H1 (cell line): Measurements from ENCODE around the gene ZNF385D. TPM values are rescaled to one million over a fixed set of nuclear protein-coding genes. Genes with fewer than 3 reads are reported as not detected.

ENCODE experiments used
- CTCF ChIA-PET: fragments of 300-600 bp; sonication (Branson Sonifier 250); formaldehyde crosslinking; loops from one replicate; lab custom pipeline; 2021; ENCODE audit not compliant: partially characterized antibody; lab: Charles Lee
- POLR2A ChIA-PET: fragments of 300-600 bp; sonication (Branson Sonifier 250); formaldehyde crosslinking; loops from one replicate; lab custom pipeline; 2021; ENCODE audit warnings: inconsistent platforms; ENCODE audit not compliant: partially characterized antibody; lab: Charles Lee
- DNase-seq, 2 experiments: peaks; one replicate each; pipeline versions ENCODE4 v3.0.0 to v3.0.0-alpha.2; 2010 to 2022; ENCODE audit warnings: low spot score in 2 of 2, low read depth in 1 of 2, mixed read lengths in 1 of 2
- FAIRE-seq: peaks from 2 replicates; lab custom pipeline; 2011; peaks lifted over from hg19 to GRCh38; lab: Jason Lieb, UNC
- H2AFZ ChIP-seq: 2 replicates; pipeline ENCODE4 v1.8.1; 2012; ENCODE audit warnings: low read length, inconsistent platforms
- H2AK5ac ChIP-seq: 2 replicates; pipeline ENCODE4 v1.6.1; 2013; ENCODE audit warnings: low read depth, low read length
- H2BK120ac ChIP-seq: replicated peaks from 2 replicates; pipeline ENCODE3; 2013; ENCODE audit warnings: low read depth, low read length, inconsistent platforms
- H2BK12ac ChIP-seq: 2 replicates; pipeline ENCODE4 v1.6.1; 2013; ENCODE audit warnings: low read depth, low read length
- H2BK15ac ChIP-seq: 2 replicates; pipeline ENCODE4 v1.6.1; 2013; ENCODE audit warnings: low read length
- H2BK20ac ChIP-seq: 2 replicates; pipeline ENCODE4 v1.6.1; 2013; ENCODE audit warnings: low read length
- H2BK5ac ChIP-seq: 2 replicates; pipeline ENCODE4 v1.6.1; 2013; ENCODE audit warnings: low read depth, low read length
- H3K14ac ChIP-seq: 2 replicates; pipeline ENCODE4 v1.6.1; 2013; ENCODE audit warnings: inconsistent platforms; ENCODE audit not compliant: insufficient read length
- H3K18ac ChIP-seq: 2 replicates; pipeline ENCODE4 v1.6.1; 2013; ENCODE audit warnings: low read length; ENCODE audit errors: extremely low read depth
- H3K23ac ChIP-seq: 2 replicates; pipeline ENCODE4 v1.6.1; 2013; ENCODE audit warnings: inconsistent platforms; ENCODE audit not compliant: insufficient read length
- H3K23me2 ChIP-seq: 2 replicates; pipeline ENCODE4 v1.6.1; 2013; ENCODE audit warnings: low read depth, low read length
- H3K27ac ChIP-seq: 2 replicates; pipeline ENCODE4 v1.6.1; 2011; ENCODE audit warnings: low read depth, low read length, inconsistent platforms
- H3K27me3 ChIP-seq, 4 experiments: replicated peaks in 1 of 4; 1 replicate in 1 of 4; 2 replicates in 3 of 4; pipeline versions ENCODE4 v1.6.1 to v1.8.1; 2011 to 2013; ENCODE audit warnings: low read length in 3 of 4, mild to moderate bottlenecking in 3 of 4, inconsistent platforms in 2 of 4, mixed read lengths in 2 of 4, moderate library complexity in 1 of 4; ENCODE audit not compliant: control insufficient read depth in 3 of 4, insufficient read depth in 3 of 4; ENCODE audit errors: extremely low read depth in 1 of 4
- H3K36me3 ChIP-seq, 4 experiments: 2 replicates each; pipeline versions ENCODE4 v1.6.1 to v1.8.1; 2011 to 2013; ENCODE audit warnings: mild to moderate bottlenecking in 4 of 4, low read length in 3 of 4, moderate library complexity in 2 of 4, control low read depth in 1 of 4, inconsistent platforms in 1 of 4; ENCODE audit not compliant: insufficient read depth in 4 of 4, control insufficient read depth in 2 of 4
- H3K4ac ChIP-seq: replicated peaks from 2 replicates; pipeline ENCODE3; 2013; ENCODE audit warnings: low read length, low read depth, mixed read lengths, inconsistent platforms; ENCODE audit not compliant: insufficient read length
- H3K4me1 ChIP-seq, 4 experiments: replicated peaks in 1 of 4; 1 replicate in 1 of 4; 2 replicates in 3 of 4; pipeline versions ENCODE4 v1.6.1 to v1.8.1; 2011 to 2013; ENCODE audit warnings: low read length in 3 of 4, inconsistent platforms in 2 of 4, mixed read lengths in 1 of 4; ENCODE audit not compliant: insufficient read depth in 4 of 4, control insufficient read depth in 3 of 4
- H3K4me2 ChIP-seq, 2 experiments: 2 replicates each; pipeline versions ENCODE4 v1.6.1 to v1.8.1; 2011 to 2013; ENCODE audit warnings: low read depth in 2 of 2, low read length in 2 of 2, control low read depth in 1 of 2, inconsistent platforms in 1 of 2, mild to moderate bottlenecking in 1 of 2; ENCODE audit not compliant: insufficient read depth in 1 of 2
- H3K4me3 ChIP-seq, 4 experiments: fragments of 200-600, 300-600 bp in 1 of 4; sonication (generic), shearing (Covaris generic), sonication (Bioruptor Twin) in 1 of 4; 2 replicates each; pipeline versions ENCODE4 v1.5.1 to v1.8.1; 2011 to 2016; ENCODE audit warnings: low read length in 4 of 4, low read depth in 3 of 4, control low read depth in 2 of 4, inconsistent platforms in 2 of 4, mild to moderate bottlenecking in 2 of 4, mixed read lengths in 1 of 4, moderate library complexity in 1 of 4; ENCODE audit not compliant: insufficient read depth in 2 of 4; ENCODE audit errors: extremely low read depth in 1 of 4
- H3K56ac ChIP-seq: replicated peaks from 2 replicates; pipeline ENCODE3; 2013; ENCODE audit warnings: low read depth, mild to moderate bottlenecking, mixed read lengths, low read length, inconsistent platforms; ENCODE audit not compliant: insufficient read length
- H3K79me1 ChIP-seq: 2 replicates; pipeline ENCODE4 v1.6.1; 2013; ENCODE audit warnings: low read depth, low read length, control low read depth
- H3K79me2 ChIP-seq, 2 experiments: 2 replicates each; pipeline versions ENCODE4 v1.6.1 to v1.8.1; 2012 to 2013; ENCODE audit warnings: low read length in 2 of 2, mild to moderate bottlenecking in 2 of 2, inconsistent platforms in 1 of 2; ENCODE audit not compliant: insufficient read depth in 2 of 2, control insufficient read depth in 1 of 2
- H3K9ac ChIP-seq, 4 experiments: replicated peaks in 1 of 4; 1 replicate in 1 of 4; 2 replicates in 3 of 4; pipeline versions ENCODE4 v1.6.1 to v1.8.1; 2011 to 2013; ENCODE audit warnings: low read depth in 3 of 4, low read length in 3 of 4, control low read depth in 2 of 4, mild to moderate bottlenecking in 2 of 4, moderate library complexity in 2 of 4, inconsistent platforms in 1 of 4; ENCODE audit errors: extremely low read depth in 1 of 4
- H3K9me3 ChIP-seq, 2 experiments: 2 replicates each; pipeline versions ENCODE4 v1.6.1 to v1.8.1; 2012 to 2013; ENCODE audit warnings: mild to moderate bottlenecking in 2 of 2, moderate library complexity in 2 of 2, control low read depth in 1 of 2, inconsistent platforms in 1 of 2, low read depth in 1 of 2, low read length in 1 of 2, mixed read lengths in 1 of 2; ENCODE audit not compliant: insufficient read depth in 2 of 2
- H4K20me1 ChIP-seq, 2 experiments: replicated peaks in 1 of 2; 2 replicates each; pipeline versions ENCODE3 to v1.8.1; 2011 to 2013; ENCODE audit warnings: inconsistent platforms in 2 of 2, low read length in 2 of 2, mild to moderate bottlenecking in 1 of 2; ENCODE audit not compliant: insufficient read depth in 2 of 2, control insufficient read depth in 1 of 2
- H4K5ac ChIP-seq: 2 replicates; pipeline ENCODE4 v1.6.1; 2013; ENCODE audit warnings: low read length, low read depth, mixed read lengths, inconsistent platforms; ENCODE audit not compliant: insufficient read length
- H4K8ac ChIP-seq: 2 replicates; pipeline ENCODE4 v1.8.0; 2013; ENCODE audit warnings: mild to moderate bottlenecking, moderate library complexity, low read length, inconsistent platforms; ENCODE audit not compliant: insufficient read depth; ENCODE audit errors: extremely low read depth
- H4K91ac ChIP-seq: replicated peaks from 2 replicates; pipeline ENCODE3; 2013; ENCODE audit warnings: low read length, mixed read lengths, inconsistent platforms; ENCODE audit not compliant: insufficient read length
- ASH2L ChIP-seq: fragments of 200-600, 300-600 bp; sonication (generic); IDR thresholded peaks from one replicate; pipeline ENCODE4 v1.7.1; 2017; ENCODE audit warnings: low read length
- BRCA1 ChIP-seq: IDR thresholded peaks from 2 replicates; pipeline ENCODE4 v1.6.1; 2012; ENCODE audit warnings: low read depth, low read length, improper control_type of control experiment
- CHD1 ChIP-seq: IDR thresholded peaks from 2 replicates; pipeline ENCODE4 v1.6.1; 2012; ENCODE audit warnings: low read depth, low read length, improper control_type of control experiment
- CHD2 ChIP-seq: IDR thresholded peaks from 2 replicates; pipeline ENCODE4 v1.6.1; 2012; ENCODE audit warnings: low read length, improper control_type of control experiment
- EP300 ChIP-seq, 2 experiments: IDR thresholded peaks; 1 replicate in 1 of 2; 2 replicates in 1 of 2; pipeline ENCODE4 v1.6.1; 2011 to 2012; ENCODE audit warnings: low read depth in 2 of 2, low read length in 2 of 2, mild to moderate bottlenecking in 2 of 2, borderline replicate concordance in 1 of 2, inconsistent platforms in 1 of 2, moderate library complexity in 1 of 2
- GABPA ChIP-seq: IDR thresholded peaks from 2 replicates; pipeline ENCODE4 v1.6.1; 2011; ENCODE audit warnings: mild to moderate bottlenecking, low read length, moderate library complexity, borderline replicate concordance; ENCODE audit not compliant: insufficient read depth
- SRF ChIP-seq: IDR thresholded peaks from 2 replicates; pipeline ENCODE4 v1.6.1; 2011; ENCODE audit warnings: mild to moderate bottlenecking, low read depth, low read length, moderate library complexity
- TAF1 ChIP-seq: IDR thresholded peaks from 2 replicates; pipeline ENCODE4 v1.6.1; 2011; ENCODE audit warnings: mild to moderate bottlenecking, low read depth, low read length
- WGBS, 2 experiments: shearing (Covaris generic) in 1 of 2; methylation state at CpG; one replicate each; pipeline versions ENCODE4 v1.1.6 to v1.1.7; 2013 to 2015; ENCODE audit warnings: low lambda C conversion rate in 2 of 2, mixed read lengths in 2 of 2, inconsistent platforms in 1 of 2, low coverage in 1 of 2, missing lambda C conversion rate in 1 of 2; ENCODE audit not compliant: insufficient replicate concordance in 2 of 2, insufficient coverage in 1 of 2, insufficient read length in 1 of 2; ENCODE audit errors: extremely low coverage in 1 of 2, missing lambda C conversion rate in 1 of 2; 5-methylcytosine and 5-hydroxymethylcytosine counted together
- polyA plus RNA-seq, 7 experiments: library from polyadenylated mRNA; depleted of rRNA in 3 of 7; stranded (reverse) in 5 of 7; unstranded in 2 of 7; fragments of >200 nt in 5 of 7; fragments of 200-250 nt in 2 of 7; gene quantifications; 1 replicate in 5 of 7; 2 replicates in 1 of 7; 4 replicates in 1 of 7; pipeline versions ENCODE4 v1.2.1 to v1.2.3, GENCODE V29; 2011 to 2013; ENCODE audit warnings: missing spikeins in 2 of 7, mixed read lengths in 2 of 7
- total RNA-seq: library from RNA; stranded (reverse); fragmentation: NEBNext Ultra II Directional; extraction: Animal tissue kit (Norgen Biotek cat#: 25700); gene quantifications from 2 replicates; pipeline ENCODE4 v1.2.1, GENCODE V29; 2021
- TF ChIP-seq, protein P1 (sequence below), 3 experiments: IDR thresholded peaks; 1 replicate in 2 of 3; 2 replicates in 1 of 3; pipeline versions ENCODE4 v1.5.1 to v1.6.1; 2011; ENCODE audit warnings: low read length in 3 of 3, mild to moderate bottlenecking in 3 of 3, inconsistent platforms in 2 of 3, low read depth in 1 of 3, moderate library complexity in 1 of 3; ENCODE audit not compliant: insufficient read depth in 1 of 3; ENCODE audit errors: control extremely low read depth in 1 of 3

The ZNF385D gene
- total and polyA plus RNA-seq, 2 of the 8 experiments (the other 6 are each of a cell fraction or from before 2014, with no cell fraction given) = 5.9 to 10.8 TPM

DNA sequence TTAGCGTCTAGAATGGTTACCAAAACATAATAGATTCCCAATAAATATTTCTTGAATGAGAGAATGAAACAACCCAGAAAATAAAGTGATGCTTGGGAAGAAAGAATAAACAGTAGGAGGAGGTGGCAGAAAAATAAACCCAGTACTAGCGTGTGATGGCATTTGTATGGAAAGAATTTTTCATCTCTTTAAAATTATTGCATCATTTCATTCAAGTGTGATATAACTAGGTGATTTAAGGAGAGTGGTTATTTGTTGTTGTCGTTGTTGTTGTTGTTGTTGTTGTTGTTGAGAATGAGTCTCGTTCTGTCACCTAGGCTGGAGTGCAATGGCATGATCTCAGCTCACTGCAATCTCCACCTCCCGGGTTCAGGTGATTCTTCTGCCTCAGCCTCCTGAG lies 293.9 kb downstream of the ZNF385D start:
- no peak for DNase-seq
- H3K27ac ChIP-seq = no peak overlapping the region
- no peak overlapping the region for H2BK5ac ChIP-seq
- no peak overlapping the region for H2AK5ac ChIP-seq
- no peak overlapping the region for H3K23ac ChIP-seq
- H3K79me1 ChIP-seq = no peaks in the 10 kb centered on the region
- ChIA-PET POLR2A (no interaction called here), CTCF (no interaction called here)
- TF ChIP-seq CHD1 (no peak), CHD2 (no peak), SRF (no peak), GABPA (no peak), BRCA1 (no peak), EP300 (IDR thresholded peaks at IDR 0.05; ENCODE audit: borderline replicate concordance in 1 of 2, low read depth in 2 of 2, low read length in 2 of 2) (no peak), ASH2L (no peak), TAF1 (no peak)
- TF ChIP-seq, protein P1, sequence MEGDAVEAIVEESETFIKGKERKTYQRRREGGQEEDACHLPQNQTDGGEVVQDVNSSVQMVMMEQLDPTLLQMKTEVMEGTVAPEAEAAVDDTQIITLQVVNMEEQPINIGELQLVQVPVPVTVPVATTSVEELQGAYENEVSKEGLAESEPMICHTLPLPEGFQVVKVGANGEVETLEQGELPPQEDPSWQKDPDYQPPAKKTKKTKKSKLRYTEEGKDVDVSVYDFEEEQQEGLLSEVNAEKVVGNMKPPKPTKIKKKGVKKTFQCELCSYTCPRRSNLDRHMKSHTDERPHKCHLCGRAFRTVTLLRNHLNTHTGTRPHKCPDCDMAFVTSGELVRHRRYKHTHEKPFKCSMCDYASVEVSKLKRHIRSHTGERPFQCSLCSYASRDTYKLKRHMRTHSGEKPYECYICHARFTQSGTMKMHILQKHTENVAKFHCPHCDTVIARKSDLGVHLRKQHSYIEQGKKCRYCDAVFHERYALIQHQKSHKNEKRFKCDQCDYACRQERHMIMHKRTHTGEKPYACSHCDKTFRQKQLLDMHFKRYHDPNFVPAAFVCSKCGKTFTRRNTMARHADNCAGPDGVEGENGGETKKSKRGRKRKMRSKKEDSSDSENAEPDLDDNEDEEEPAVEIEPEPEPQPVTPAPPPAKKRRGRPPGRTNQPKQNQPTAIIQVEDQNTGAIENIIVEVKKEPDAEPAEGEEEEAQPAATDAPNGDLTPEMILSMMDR (IDR thresholded peaks at IDR 0.05; ENCODE audit: control extremely low read depth in 1 of 3, insufficient read depth in 1 of 3, low read depth in 1 of 3, low read length in 3 of 3) = no peak
- WGBS, 2 experiments = 81% methylated on average over 5 of the region's 5 CpGs; no CpG with 5 or more reads in 1 of the 2 experiments
- no peak for FAIRE-seq
- H3K4ac ChIP-seq = no peak overlapping the region
- H3K14ac ChIP-seq = no peak overlapping the region
- no peak overlapping the region for H4K91ac ChIP-seq
- no peak overlapping the region for H4K5ac ChIP-seq
- H3K18ac ChIP-seq = no peak overlapping the region
- H4K8ac ChIP-seq = no peak overlapping the region
- no peaks in the 10 kb centered on the region for H3K36me3 ChIP-seq
- no peak overlapping the region for H3K4me3 ChIP-seq
- no peaks in the 10 kb centered on the region for H3K23me2 ChIP-seq
- no peaks in the 10 kb centered on the region for H3K27me3 ChIP-seq
- no peak overlapping the region for H2BK15ac ChIP-seq
- no peaks in the 10 kb centered on the region for H3K79me2 ChIP-seq
- no peak overlapping the region for H2AFZ ChIP-seq
- H2BK120ac ChIP-seq = no peak overlapping the region
- H3K9me3 ChIP-seq = no peaks in the 10 kb centered on the region
- H3K4me1 ChIP-seq = no peaks in the 10 kb centered on the region
- H4K20me1 ChIP-seq = no peaks in the 10 kb centered on the region
- no peak overlapping the region for H3K9ac ChIP-seq
- no peak overlapping the region for H3K56ac ChIP-seq
- H3K4me2 ChIP-seq = no peak overlapping the region
- H2BK20ac ChIP-seq = no peak overlapping the region
- H2BK12ac ChIP-seq = no peak overlapping the region
